T-cell (primary cell): ENCODE data around the gene ATL2. TPM values are rescaled to one million over a fixed set of nuclear protein-coding genes. Genes with fewer than 3 reads are reported as not detected.
A peak's percentile ranks its signal among the peaks of the same experiment; 100 is the strongest.

ENCODE experiments used
- ATAC-seq, 4 experiments: fragments of 200-7000 bp in 3 of 4; fragments of 150-1000 bp in 1 of 4; cut with Tn5 transposase; replicated peaks in 1 of 4; 1 replicate in 3 of 4; 2 replicates in 1 of 4; pipeline ENCODE4 v1.10.0; 2021; ENCODE audit warnings: moderate library complexity in 3 of 4, mild to moderate bottlenecking in 2 of 4, moderate number of reproducible peaks in 1 of 4
- CTCF ChIA-PET, 2 donors: fragments of 300-600 bp; sonication (Branson Sonifier 250); formaldehyde crosslinking; loops; one replicate each; lab custom pipeline; 2022; ENCODE audit warnings: antibody characterized with exemption in 2 of 2; lab: Charles Lee
- POLR2A ChIA-PET, 2 donors: fragments of 300-600 bp; sonication (Branson Sonifier 250); formaldehyde crosslinking; loops; one replicate each; lab custom pipeline; 2022; ENCODE audit warnings: antibody characterized with exemption in 2 of 2; lab: Charles Lee
- DNase-seq, 35 experiments: peaks; one replicate each; pipeline versions ENCODE4 v3.0.0 to v3.0.0-alpha.2; 2013 to 2023
- H3K27ac ChIP-seq: one replicate; pipeline ENCODE4 v1.5.1; 2013; ENCODE audit warnings: low read length
- H3K27me3 ChIP-seq, 2 experiments: replicated peaks in 1 of 2; 1 replicate in 1 of 2; 2 replicates in 1 of 2; pipeline versions ENCODE4 v1.6.1 to v1.7.0; 2013; ENCODE audit warnings: low read length in 1 of 2, mixed read lengths in 1 of 2; ENCODE audit not compliant: control insufficient read depth in 2 of 2, insufficient read depth in 2 of 2; ENCODE audit errors: extremely low read depth in 1 of 2
- H3K36me3 ChIP-seq, 2 donors: 1 replicate in 1 of 2; 2 replicates in 1 of 2; pipeline versions ENCODE4 v1.6.1 to v1.7.0; 2013; ENCODE audit warnings: low read length in 1 of 2; ENCODE audit not compliant: control insufficient read depth in 2 of 2, insufficient read depth in 1 of 2; ENCODE audit errors: extremely low read depth in 1 of 2
- H3K4me1 ChIP-seq, 2 experiments: 1 replicate in 1 of 2; 2 replicates in 1 of 2; pipeline versions ENCODE4 v1.6.1 to v1.7.0; 2013; ENCODE audit warnings: low read length in 2 of 2, mixed read lengths in 1 of 2; ENCODE audit not compliant: insufficient read depth in 2 of 2, control insufficient read depth in 1 of 2; ENCODE audit errors: extremely low read depth in 1 of 2
- H3K4me3 ChIP-seq, 2 donors: 1 replicate in 1 of 2; 2 replicates in 1 of 2; pipeline versions ENCODE4 v1.5.1 to v1.7.0; 2013; ENCODE audit warnings: mild to moderate bottlenecking in 2 of 2, low read length in 1 of 2, moderate library complexity in 1 of 2; ENCODE audit not compliant: control insufficient read depth in 1 of 2; ENCODE audit errors: extremely low read depth in 1 of 2
- H3K9me3 ChIP-seq: 2 replicates; pipeline ENCODE4 v1.7.0; 2013
- H3K27ac Mint-ChIP-seq, 2 donors: one replicate each; pipeline ENCODE4 v1.8.0; 2020 to 2021; ENCODE audit warnings: mild to moderate bottlenecking in 2 of 2, mixed read lengths in 2 of 2
- H3K27me3 Mint-ChIP-seq, 2 donors: one replicate each; pipeline ENCODE4 v1.8.0; 2021 to 2022; ENCODE audit warnings: mixed read lengths in 2 of 2
- H3K36me3 Mint-ChIP-seq: one replicate; pipeline ENCODE4 v1.8.0; 2021; ENCODE audit warnings: mixed read lengths
- H3K4me1 Mint-ChIP-seq, 3 donors: one replicate each; pipeline ENCODE4 v1.8.0; 2020 to 2022; ENCODE audit warnings: mixed read lengths in 3 of 3, mild to moderate bottlenecking in 1 of 3
- H3K4me3 Mint-ChIP-seq, 3 donors: one replicate each; pipeline ENCODE4 v1.8.0; 2020 to 2022; ENCODE audit warnings: mild to moderate bottlenecking in 3 of 3, mixed read lengths in 3 of 3, moderate library complexity in 3 of 3
- H3K9me3 Mint-ChIP-seq, 3 donors: one replicate each; pipeline ENCODE4 v1.8.0; 2020 to 2022; ENCODE audit warnings: mixed read lengths in 3 of 3
- WGBS: methylation state at CpG from one replicate; pipeline ENCODE4 v1.1.5; 2013; ENCODE audit warnings: missing lambda C conversion rate; ENCODE audit not compliant: insufficient coverage; 5-methylcytosine and 5-hydroxymethylcytosine counted together
- total RNA-seq, 35 experiments: library from RNA in 6 of 35; stranded (reverse) in 6 of 35; fragments of 120-200 nt in 1 of 35; gene quantifications; one replicate each; pipeline versions ENCODE4 v1.2.1 to v1.2.4 and lab custom pipeline; 2013 to 2026

The ATL2 gene
- total RNA-seq, 5 donors from 2014 or later (not counting 1 experiment from before 2014, with no cell fraction given) = 43.6 to 60.1 (median 50.0) TPM

DNA sequence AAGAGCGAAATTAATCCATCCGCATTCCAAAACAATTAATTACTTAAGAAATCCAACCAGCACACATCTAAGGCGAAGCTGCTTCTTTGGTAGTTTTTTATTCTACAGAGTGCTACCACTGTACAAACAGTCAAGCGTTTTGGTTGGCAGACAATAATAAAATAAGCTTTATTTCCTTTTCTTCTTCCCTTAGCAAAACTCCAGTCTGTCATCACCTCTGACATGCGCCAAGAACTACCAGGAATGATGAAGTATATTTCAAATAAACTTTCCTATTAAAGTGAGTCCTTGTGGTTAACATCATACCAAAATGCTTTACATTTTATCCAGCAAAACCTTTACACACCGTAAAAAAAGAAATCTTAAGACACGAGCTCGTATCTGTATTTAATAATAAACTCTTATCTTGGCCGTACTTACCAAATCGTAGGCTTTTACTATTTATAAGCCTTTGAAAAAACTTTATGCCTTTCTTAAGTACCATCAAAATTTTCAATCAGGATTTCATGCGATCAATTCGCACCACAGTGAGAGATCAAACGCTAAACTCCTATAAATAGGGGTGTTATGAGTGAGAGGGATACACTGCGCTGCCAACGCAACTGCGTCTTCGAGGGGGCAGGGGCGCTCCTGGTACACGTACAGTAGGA, 1.3 kb downstream of the ATL2 start:
- Histone ChIP-seq H3K27ac (peak overlapping the region; percentile 76), H3K9me3 (no peaks in the 10 kb centered on the region), H3K4me1 (peaks cover 31 to 42% of the 10 kb centered on the region in 2 experiments), H3K27me3 (no peaks in the 10 kb centered on the region), H3K4me3 (peak overlapping the region; percentile 94 to 95), H3K36me3 (no peaks in the 10 kb centered on the region)
- DNase-seq (peak in 18 of 35 experiments; percentile 12 to 51 (median 40)), ATAC-seq (peak; percentile 1 to 21 (median 3))
- H3K9me3 Mint-ChIP-seq = no peaks in the 10 kb centered on the region
- no peaks in the 10 kb centered on the region for H3K36me3 Mint-ChIP-seq
- no peaks in the 10 kb centered on the region for H3K27me3 Mint-ChIP-seq
- CTCF ChIA-PET = interaction anchor here (0.5 to 1.7 kb wide), 5 partner anchors 8 to 132 kb away, joined by 3 to 8 read pairs (median 4); no protein-coding TSS in a partner anchor
- H3K27ac Mint-ChIP-seq = peak overlapping the region; percentile 79 to 92
- peak overlapping the region; percentile 90 to 93 (median 93) for H3K4me3 Mint-ChIP-seq
- POLR2A ChIA-PET = interaction anchor here in 1 of 2 donors (0.5 to 1.7 kb wide), 4 partner anchors 9 to 375 kb away, joined by 5 to 9 read pairs (median 6); partner anchors contain the start of gene SRSF7
- 0% methylated on average over 5 of the region's 19 CpGs for WGBS
- H3K4me1 Mint-ChIP-seq = peaks cover 72 to 88% (median 75%) of the 10 kb centered on the region in 3 donors

DNA sequence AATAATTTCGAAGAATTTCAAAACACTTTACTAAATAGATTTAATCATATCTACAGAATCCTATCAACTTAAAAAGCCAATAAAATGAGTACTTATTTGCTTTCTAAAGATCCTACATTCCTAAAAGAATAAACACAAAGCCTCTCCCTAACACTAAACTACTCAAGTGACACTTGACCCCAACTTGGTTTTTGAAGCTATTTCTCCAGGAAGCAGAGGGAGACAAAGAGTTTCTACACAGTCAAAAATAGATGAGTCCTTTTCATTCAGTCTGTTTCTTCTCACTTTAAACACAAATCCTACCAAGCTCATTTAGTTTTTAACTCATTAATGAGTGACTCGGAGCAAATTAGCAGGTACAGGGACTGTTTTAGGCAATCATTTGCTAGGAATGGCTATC, 2.1 kb downstream of the ATL2 start:
- no peaks in the 10 kb centered on the region for H3K36me3 ChIP-seq
- H3K9me3 Mint-ChIP-seq = no peaks in the 10 kb centered on the region
- H3K4me3 Mint-ChIP-seq = peak overlapping the region; percentile 90 to 93 (median 93)
- no peaks in the 10 kb centered on the region for H3K27me3 ChIP-seq
- ChIA-PET CTCF (interaction anchor here in 1 of 2 donors (1.3 to 1.7 kb wide), 2 partner anchors 90 to 133 kb away, joined by 4 to 8 read pairs; no protein-coding TSS in a partner anchor), POLR2A (interaction anchor here (0.5 to 1.7 kb wide), 6 partner anchors 8 to 376 kb away, joined by 3 to 9 read pairs (median 4); no protein-coding TSS in a partner anchor)
- peaks cover 27 to 35% of the 10 kb centered on the region in 2 experiments for H3K4me1 ChIP-seq
- no peak overlapping the region for H3K27ac ChIP-seq
- peaks cover 66 to 83% (median 69%) of the 10 kb centered on the region in 3 donors for H3K4me1 Mint-ChIP-seq
- H3K27me3 Mint-ChIP-seq = no peaks in the 10 kb centered on the region
- WGBS = no CpG with 5 or more reads among the region's 2 CpGs
- ATAC-seq (no peak), DNase-seq (no peak)
- no peaks in the 10 kb centered on the region for H3K36me3 Mint-ChIP-seq
- no peaks in the 10 kb centered on the region for H3K9me3 ChIP-seq
- H3K27ac Mint-ChIP-seq = no peak overlapping the region
- H3K4me3 ChIP-seq = no peak overlapping the region

DNA sequence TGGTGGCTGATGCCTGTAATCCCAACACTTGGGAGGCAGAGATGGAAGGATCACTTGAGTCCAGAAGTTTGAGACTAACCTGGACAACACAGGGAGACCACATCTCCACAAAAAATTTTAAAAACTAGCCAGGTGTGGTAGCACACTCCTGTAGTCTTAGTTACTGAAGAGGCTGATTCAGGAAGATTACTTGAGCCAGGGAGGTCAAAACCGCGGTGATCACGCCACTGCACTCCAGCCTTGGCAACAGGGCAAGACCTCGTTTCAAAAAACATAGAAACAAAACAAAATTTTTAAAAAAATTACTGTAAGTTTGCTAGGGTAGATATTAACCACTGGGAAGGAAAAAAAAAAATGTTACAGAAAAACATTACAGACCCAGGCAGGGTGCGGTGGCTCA, 5.8 kb downstream of the ATL2 start:
- ChIA-PET POLR2A (no interaction called here), CTCF (no interaction called here)
- ATAC-seq = no peak
- Mint-ChIP-seq H3K4me1 (peaks cover 60 to 67% (median 63%) of the 10 kb centered on the region in 3 donors), H3K27ac (no peak overlapping the region), H3K9me3 (no peaks in the 10 kb centered on the region), H3K27me3 (no peaks in the 10 kb centered on the region), H3K4me3 (no peak overlapping the region), H3K36me3 (no peaks in the 10 kb centered on the region)
- H3K27me3 ChIP-seq = no peaks in the 10 kb centered on the region
- H3K4me1 ChIP-seq = peaks cover 5 to 17% of the 10 kb centered on the region in 2 experiments
- no peaks in the 10 kb centered on the region for H3K36me3 ChIP-seq
- WGBS = no CpG with 5 or more reads among the region's 5 CpGs
- H3K27ac ChIP-seq = no peak overlapping the region
- no peak overlapping the region for H3K4me3 ChIP-seq
- no peaks in the 10 kb centered on the region for H3K9me3 ChIP-seq
- no peak for DNase-seq

DNA sequence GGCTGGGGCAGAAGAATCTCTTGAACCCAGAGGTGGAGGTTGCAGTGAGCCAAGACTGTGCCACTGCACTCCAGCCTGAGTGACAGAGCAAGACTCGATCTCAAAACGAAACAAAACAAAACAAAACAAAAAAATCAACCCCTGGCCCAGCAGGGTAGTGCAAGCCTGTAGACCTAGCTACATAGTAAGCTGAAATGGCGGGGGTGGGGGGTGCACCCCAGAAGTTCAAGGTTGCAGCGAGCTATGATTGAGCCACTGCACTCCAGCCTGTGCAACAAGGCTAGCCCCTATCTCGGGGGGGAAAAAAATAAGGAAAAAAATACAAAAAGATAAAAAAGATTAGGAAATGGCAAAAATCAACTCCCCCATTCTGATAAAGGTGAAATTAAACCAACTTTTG, 6.4 kb downstream of the ATL2 start:
- Histone ChIP-seq H3K4me3 (no peak overlapping the region), H3K4me1 (peaks cover 2 to 15% of the 10 kb centered on the region in 2 experiments), H3K27me3 (no peaks in the 10 kb centered on the region), H3K36me3 (no peaks in the 10 kb centered on the region), H3K9me3 (no peaks in the 10 kb centered on the region), H3K27ac (no peak overlapping the region)
- Mint-ChIP-seq H3K36me3 (no peaks in the 10 kb centered on the region), H3K27me3 (no peaks in the 10 kb centered on the region), H3K27ac (no peak overlapping the region), H3K4me1 (peaks cover 60 to 67% (median 63%) of the 10 kb centered on the region in 3 donors), H3K4me3 (peak overlapping the region in 1 of 3 donors; percentile 28), H3K9me3 (no peaks in the 10 kb centered on the region)
- ChIA-PET CTCF (interaction anchor here (0.6 kb wide), 2 partner anchors 211 to 362 kb away, joined by 3 read pairs; no protein-coding TSS in a partner anchor), POLR2A (no interaction called here)
- ATAC-seq (no peak), DNase-seq (no peak)
- no CpG with 5 or more reads among the region's 5 CpGs for WGBS

DNA sequence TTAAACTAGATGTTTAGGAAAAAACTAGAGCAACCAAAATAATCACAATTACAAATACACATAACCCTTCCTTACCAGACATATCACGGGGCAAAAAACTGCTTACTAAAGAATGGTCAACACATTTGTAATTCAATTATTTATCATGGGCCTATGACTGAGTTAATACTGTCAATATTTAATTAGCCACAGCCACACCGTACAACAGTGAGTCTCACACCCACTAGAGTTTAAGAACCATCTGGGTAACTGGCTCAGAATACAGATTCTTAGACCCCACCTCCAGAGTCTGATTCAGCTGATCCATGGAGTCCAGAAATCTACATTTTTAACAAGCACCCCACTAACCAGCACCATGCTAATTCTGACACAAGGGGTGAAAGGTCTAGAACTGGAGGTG, 14.8 kb downstream of the ATL2 start:
- no peak overlapping the region for H3K27ac ChIP-seq
- no CpG with 5 or more reads among the region's 2 CpGs for WGBS
- no peaks in the 10 kb centered on the region for H3K36me3 ChIP-seq
- no peak overlapping the region for H3K4me3 Mint-ChIP-seq
- H3K4me3 ChIP-seq = no peak overlapping the region
- H3K27me3 ChIP-seq = no peaks in the 10 kb centered on the region
- H3K4me1 ChIP-seq = no peaks in the 10 kb centered on the region
- ChIA-PET CTCF (interaction anchor here in 1 of 2 donors (0.6 kb wide), 1 partner anchor 44 kb away, joined by 3 read pairs; no protein-coding TSS in a partner anchor), POLR2A (no interaction called here)
- H3K9me3 ChIP-seq = no peaks in the 10 kb centered on the region
- no peaks in the 10 kb centered on the region for H3K27me3 Mint-ChIP-seq
- H3K27ac Mint-ChIP-seq = no peak overlapping the region
- ATAC-seq = no peak
- no peaks in the 10 kb centered on the region for H3K36me3 Mint-ChIP-seq
- H3K9me3 Mint-ChIP-seq = no peaks in the 10 kb centered on the region
- H3K4me1 Mint-ChIP-seq = peaks cover 40 to 51% (median 50%) of the 10 kb centered on the region in 3 donors
- no peak for DNase-seq

DNA sequence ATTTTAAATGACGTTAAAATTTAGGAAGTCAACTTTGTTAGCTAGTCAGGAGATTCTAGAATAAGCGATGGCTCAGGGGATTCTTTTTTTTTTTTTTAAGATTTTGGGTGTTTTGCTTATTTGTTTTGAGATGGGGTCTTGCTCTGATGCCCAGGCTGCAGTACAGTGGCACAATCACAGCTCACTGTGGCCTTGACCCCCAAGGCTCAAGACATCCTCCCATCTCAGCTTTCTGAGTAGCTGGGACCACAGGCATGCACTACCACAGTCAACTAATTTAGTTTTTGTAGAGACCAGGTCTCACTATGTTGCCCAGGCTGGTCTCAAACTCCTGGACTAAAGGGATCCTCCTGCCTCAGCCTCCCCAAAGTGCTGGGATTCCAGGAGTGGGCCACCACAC, 16.9 kb downstream of the ATL2 start:
- no peaks in the 10 kb centered on the region for H3K9me3 ChIP-seq
- no peaks in the 10 kb centered on the region for H3K36me3 Mint-ChIP-seq
- H3K4me1 Mint-ChIP-seq = peaks cover 29 to 36% (median 33%) of the 10 kb centered on the region in 3 donors
- no peaks in the 10 kb centered on the region for H3K4me1 ChIP-seq
- H3K9me3 Mint-ChIP-seq = no peaks in the 10 kb centered on the region
- H3K27ac Mint-ChIP-seq = no peak overlapping the region
- WGBS = 100% methylated on average over 1 of the region's 2 CpGs
- POLR2A ChIA-PET = interaction anchor here in 1 of 2 donors (0.7 kb wide), 1 partner anchor 41 kb away, joined by 5 read pairs; no protein-coding TSS in a partner anchor
- CTCF ChIA-PET = interaction anchor here in 1 of 2 donors (0.6 to 0.7 kb wide), 2 partner anchors 35 to 378 kb away, joined by 3 to 4 read pairs; no protein-coding TSS in a partner anchor
- no peaks in the 10 kb centered on the region for H3K27me3 ChIP-seq
- DNase-seq (no peak), ATAC-seq (no peak)
- no peak overlapping the region for H3K4me3 ChIP-seq
- no peak overlapping the region for H3K4me3 Mint-ChIP-seq
- H3K36me3 ChIP-seq = peaks cover 0 to 2% of the 10 kb centered on the region in 2 donors
- H3K27me3 Mint-ChIP-seq = no peaks in the 10 kb centered on the region
- H3K27ac ChIP-seq = no peak overlapping the region
